SK-N-SH (cell line): ENCODE data around the gene TMX4. TPM values are rescaled to one million over a fixed set of nuclear protein-coding genes. Genes with fewer than 3 reads are reported as not detected.

ENCODE experiments used
- CTCF ChIA-PET: fragments of 300-600, 350-600 bp; formaldehyde crosslinking; extraction: SDS; loops from one replicate; lab custom pipeline; 2021; lab: Yijun Ruan, JAX
- POLR2A ChIA-PET: fragments of 350-600 bp; sonication (Branson Sonifier 250); formaldehyde crosslinking; extraction: SDS; loops from one replicate; lab custom pipeline; 2020; ENCODE audit warnings: antibody characterized with exemption, inconsistent platforms; lab: Yijun Ruan, JAX
- DNase-seq: peaks from one replicate; pipeline ENCODE4 v3.0.0; 2012
- H2AFZ ChIP-seq: fragments of 200-600 bp; sonication (generic); 2 replicates; pipeline ENCODE4 v1.8.1; 2016; ENCODE audit warnings: antibody characterized with exemption, mild to moderate bottlenecking, low read depth
- H3F3A ChIP-seq: fragments of 200-600 bp; sonication (generic); replicated peaks from 2 replicates; pipeline ENCODE3; 2016; ENCODE audit warnings: antibody characterized with exemption, mild to moderate bottlenecking; ENCODE audit not compliant: insufficient read depth
- H3K27ac ChIP-seq, 2 experiments: fragments of 200-500 bp in 1 of 2; fragments of 200-600 bp in 1 of 2; sonication (Bioruptor generic) in 1 of 2; sonication (generic), shearing (Covaris generic) in 1 of 2; 2 replicates each; pipeline versions ENCODE4 v1.5.1 to v1.6.1; 2014 to 2016; ENCODE audit warnings: low read depth in 2 of 2, inconsistent platforms in 1 of 2, low read length in 1 of 2, mild to moderate bottlenecking in 1 of 2, mixed read lengths in 1 of 2
- H3K27me3 ChIP-seq: fragments of 200-600 bp; sonication (generic), shearing (Covaris generic); 2 replicates; pipeline ENCODE4 v1.6.1; 2016; ENCODE audit warnings: mixed run types; ENCODE audit not compliant: insufficient read depth
- H3K36me3 ChIP-seq, 2 experiments: fragments of 200-500 bp in 1 of 2; fragments of 200-600 bp in 1 of 2; sonication (Bioruptor generic) in 1 of 2; sonication (generic) in 1 of 2; replicated peaks in 1 of 2; 2 replicates each; pipeline versions ENCODE3 to v1.5.1; 2014 to 2016; ENCODE audit warnings: low read length in 1 of 2, mild to moderate bottlenecking in 1 of 2; ENCODE audit not compliant: insufficient read depth in 2 of 2, control insufficient read depth in 1 of 2
- H3K4me1 ChIP-seq, 2 experiments: fragments of 200-500 bp in 1 of 2; fragments of 200-600 bp in 1 of 2; sonication (Bioruptor generic) in 1 of 2; sonication (generic), shearing (Covaris generic) in 1 of 2; 2 replicates each; pipeline versions ENCODE4 v1.5.1 to v1.6.1; 2014 to 2016; ENCODE audit warnings: low read depth in 1 of 2, low read length in 1 of 2, mixed run types in 1 of 2; ENCODE audit not compliant: insufficient read depth in 2 of 2, control insufficient read depth in 1 of 2
- H3K4me2 ChIP-seq: fragments of 200-600 bp; sonication (generic), shearing (Covaris generic); 2 replicates; pipeline ENCODE4 v1.6.1; 2017; ENCODE audit warnings: mixed run types
- H3K4me3 ChIP-seq, 2 experiments: fragments of 200-500 bp in 1 of 2; fragments of 200-600 bp in 1 of 2; sonication (Bioruptor generic) in 1 of 2; sonication (generic), shearing (Covaris generic) in 1 of 2; 2 replicates each; pipeline versions ENCODE4 v1.5.1 to v1.8.1; 2014 to 2016; ENCODE audit warnings: low read depth in 2 of 2, inconsistent platforms in 1 of 2, low read length in 1 of 2, mild to moderate bottlenecking in 1 of 2, mixed read lengths in 1 of 2, moderate library complexity in 1 of 2
- H3K79me2 ChIP-seq: fragments of 200-600 bp; sonication (generic); 2 replicates; pipeline ENCODE4 v1.8.1; 2017; ENCODE audit warnings: mild to moderate bottlenecking; ENCODE audit not compliant: insufficient read depth
- H3K9ac ChIP-seq: fragments of 200-600 bp; sonication (generic); 2 replicates; pipeline ENCODE4 v1.6.1; 2017; ENCODE audit warnings: mixed run types
- H3K9me2 ChIP-seq: fragments of 200-600 bp; sonication (generic); 2 replicates; pipeline ENCODE4 v1.6.1; 2017; ENCODE audit warnings: mixed run types
- H3K9me3 ChIP-seq: fragments of 200-600 bp; sonication (generic); 2 replicates; pipeline ENCODE4 v1.6.1; 2017; ENCODE audit warnings: mixed run types, mild to moderate bottlenecking, moderate library complexity
- H4K20me1 ChIP-seq: fragments of 200-600 bp; sonication (generic); 2 replicates; pipeline ENCODE4 v1.6.1; 2017; ENCODE audit warnings: mild to moderate bottlenecking, mixed run types; ENCODE audit not compliant: insufficient read depth
- ELF1 ChIP-seq: IDR thresholded peaks from 2 replicates; pipeline ENCODE4 v1.4.0; 2012
- EP300 ChIP-seq, 2 experiments: IDR thresholded peaks; 2 replicates each; pipeline versions ENCODE4 v1.4.0 to v1.6.1; 2012; ENCODE audit warnings: borderline replicate concordance in 1 of 2, low read depth in 1 of 2, low read length in 1 of 2
- GABPA ChIP-seq: IDR thresholded peaks from 2 replicates; pipeline ENCODE4 v1.4.0; 2012; ENCODE audit warnings: low read depth, mild to moderate bottlenecking
- GATA2 ChIP-seq: sonication (generic); formaldehyde crosslinking; IDR thresholded peaks from 2 replicates; pipeline ENCODE4 v1.5.0; 2020; ENCODE audit warnings: mild to moderate bottlenecking, missing genetic modification reagents
- JUND ChIP-seq: IDR thresholded peaks from 2 replicates; pipeline ENCODE4 v1.4.0; 2012
- MAX ChIP-seq: IDR thresholded peaks from 2 replicates; pipeline ENCODE4 v1.4.0; 2012; ENCODE audit warnings: low read depth
- MXI1 ChIP-seq: IDR thresholded peaks from 2 replicates; pipeline ENCODE4 v1.6.1; 2012; ENCODE audit warnings: mild to moderate bottlenecking, low read depth, low read length, improper control_type of control experiment
- NFIC ChIP-seq: IDR thresholded peaks from 2 replicates; pipeline ENCODE4 v1.4.0; 2012; ENCODE audit warnings: borderline replicate concordance
- NRF1 ChIP-seq: IDR thresholded peaks from 2 replicates; pipeline ENCODE4 v1.6.1; 2012; ENCODE audit warnings: low read depth, mild to moderate bottlenecking, low read length
- RAD21 ChIP-seq: IDR thresholded peaks from 2 replicates; pipeline ENCODE4 v1.6.1; 2012; ENCODE audit warnings: mild to moderate bottlenecking, low read length
- RCOR1 ChIP-seq: fragments of 150-350 bp; IDR thresholded peaks from 2 replicates; pipeline ENCODE4 v1.6.1; 2017; ENCODE audit warnings: antibody characterized with exemption, low read length
- REST ChIP-seq: IDR thresholded peaks from 2 replicates; pipeline ENCODE4 v1.6.1; 2012; ENCODE audit warnings: mild to moderate bottlenecking, low read depth, low read length, moderate library complexity
- RXRA ChIP-seq: IDR thresholded peaks from 2 replicates; pipeline ENCODE4 v1.4.0; 2012; ENCODE audit warnings: low read depth, mild to moderate bottlenecking, borderline replicate concordance
- SIN3A ChIP-seq: IDR thresholded peaks from 2 replicates; pipeline ENCODE4 v1.6.1; 2012; ENCODE audit warnings: low read depth, mild to moderate bottlenecking, low read length, moderate library complexity, borderline replicate concordance
- TAF1 ChIP-seq: IDR thresholded peaks from 2 replicates; pipeline ENCODE4 v1.6.1; 2012; ENCODE audit warnings: low read depth, mild to moderate bottlenecking, low read length, moderate library complexity, borderline replicate concordance
- ZBTB33 ChIP-seq: IDR thresholded peaks from 2 replicates; pipeline ENCODE4 v1.4.0; 2012; ENCODE audit warnings: low read depth, borderline replicate concordance
- WGBS: methylation state at CpG from one replicate; pipeline ENCODE4 v1.1.6; 2017; ENCODE audit warnings: low lambda C conversion rate; 5-methylcytosine and 5-hydroxymethylcytosine counted together
- polyA plus RNA-seq, 3 experiments: library from polyadenylated mRNA; depleted of rRNA; stranded (reverse); fragments of >200 nt; gene quantifications; 2 replicates each; pipeline ENCODE4 v1.2.3, GENCODE V29; 2012

TMX4 gene
- polyA plus RNA-seq, 1 of the 3 experiments (the other 2 are of a cell fraction): 10.9 TPM

GRCh38 chr20:8049310-8049709 is 29.7 kb upstream of the TMX4 start:
- Histone ChIP-seq H3F3A (no peaks in the 10 kb centered on the region), H3K9ac (no peak overlapping the region), H3K4me3 (no peak overlapping the region), H4K20me1 (no peaks in the 10 kb centered on the region), H3K27ac (no peak overlapping the region), H3K27me3 (no peaks in the 10 kb centered on the region), H3K9me2 (no peaks in the 10 kb centered on the region), H3K9me3 (no peaks in the 10 kb centered on the region), H3K4me2 (no peak overlapping the region), H3K36me3 (no peaks in the 10 kb centered on the region), H3K4me1 (peaks cover 0 to 6% of the 10 kb centered on the region in 2 experiments; a peak in 2 of 4 replicates), H2AFZ (no peak overlapping the region), H3K79me2 (no peaks in the 10 kb centered on the region)
- WGBS: 96% methylated on average over 3 of the region's 3 CpGs
- ChIA-PET CTCF (interaction anchor here (1.6 to 2.5 kb wide), 3 partner anchors 38 to 672 kb away, joined by 3 to 23 read pairs (median 4); partner anchors contain the start of gene PLCB1), POLR2A (no interaction called here)
- DNase-seq: no peak
- TF ChIP-seq REST (no peak), MAX (no peak), SIN3A (no peak), RCOR1 (no peak), GATA2 (CRISPR knock-in tag) (no peak), ELF1 (no peak), NRF1 (no peak), GABPA (no peak), RAD21 (no peak), ZBTB33 (no peak), RXRA (no peak), TAF1 (no peak), JUND (no peak), NFIC (no peak), EP300 (IDR thresholded peaks at IDR 0.05; ENCODE audit: borderline replicate concordance in 1 of 2, low read depth in 1 of 2, low read length in 1 of 2) (no peak), MXI1 (no peak)
